HT1080 (cell line): ENCODE results near the gene TENT5C. TPM values are rescaled to one million over a fixed set of nuclear protein-coding genes. Genes with fewer than 3 reads are reported as not detected.

Experiments
- DNase-seq: peaks from one replicate; pipeline ENCODE4 v3.0.0-alpha.2; 2015; ENCODE audit warnings: low read depth
- total RNA-seq: library from RNA; depleted of rRNA; stranded (reverse); fragments of >200 nt; shearing (Covaris generic); gene quantifications from 2 replicates; pipeline ENCODE4 v1.2.3, GENCODE V29; 2014

TENT5C gene
- total RNA-seq, 1 experiment from 2014 or later, result 1.7 TPM

DNA sequence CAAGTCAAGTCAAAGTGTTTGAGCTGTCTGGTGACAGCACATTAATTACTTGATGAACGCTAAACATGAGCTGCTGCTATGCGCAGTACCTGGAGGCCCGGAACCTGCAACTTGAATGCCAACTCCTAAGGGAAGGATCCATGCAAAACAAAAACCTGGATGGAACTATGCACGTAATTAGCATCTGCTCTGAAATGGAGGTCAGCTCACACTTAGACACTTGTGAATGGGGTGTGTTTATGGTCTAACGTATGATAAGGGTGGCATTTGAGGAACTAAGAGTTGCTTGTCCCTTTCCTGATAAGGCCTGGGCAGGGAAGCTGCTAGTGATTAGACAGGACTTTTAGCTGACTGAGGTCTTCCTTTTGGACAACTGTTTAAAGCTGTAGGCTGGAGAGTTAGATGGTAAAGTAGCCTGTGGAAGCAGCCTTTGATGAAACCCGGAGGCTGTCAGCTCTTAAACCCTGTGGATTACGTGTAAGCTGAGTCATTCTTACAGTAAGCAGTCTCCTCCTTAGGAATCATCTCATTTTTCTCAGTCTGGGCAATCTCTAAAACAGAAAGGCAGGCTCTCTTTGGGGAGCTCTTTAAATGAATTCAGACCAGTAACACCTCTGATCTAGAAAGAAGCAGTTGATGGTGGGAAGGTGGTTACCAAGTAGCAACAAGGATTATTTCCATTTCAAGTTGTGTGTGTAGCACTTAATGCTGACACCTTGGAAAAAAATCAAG lies 6.8 kb downstream of the TENT5C start:
- peak; percentile 77 for DNase-seq

DNA sequence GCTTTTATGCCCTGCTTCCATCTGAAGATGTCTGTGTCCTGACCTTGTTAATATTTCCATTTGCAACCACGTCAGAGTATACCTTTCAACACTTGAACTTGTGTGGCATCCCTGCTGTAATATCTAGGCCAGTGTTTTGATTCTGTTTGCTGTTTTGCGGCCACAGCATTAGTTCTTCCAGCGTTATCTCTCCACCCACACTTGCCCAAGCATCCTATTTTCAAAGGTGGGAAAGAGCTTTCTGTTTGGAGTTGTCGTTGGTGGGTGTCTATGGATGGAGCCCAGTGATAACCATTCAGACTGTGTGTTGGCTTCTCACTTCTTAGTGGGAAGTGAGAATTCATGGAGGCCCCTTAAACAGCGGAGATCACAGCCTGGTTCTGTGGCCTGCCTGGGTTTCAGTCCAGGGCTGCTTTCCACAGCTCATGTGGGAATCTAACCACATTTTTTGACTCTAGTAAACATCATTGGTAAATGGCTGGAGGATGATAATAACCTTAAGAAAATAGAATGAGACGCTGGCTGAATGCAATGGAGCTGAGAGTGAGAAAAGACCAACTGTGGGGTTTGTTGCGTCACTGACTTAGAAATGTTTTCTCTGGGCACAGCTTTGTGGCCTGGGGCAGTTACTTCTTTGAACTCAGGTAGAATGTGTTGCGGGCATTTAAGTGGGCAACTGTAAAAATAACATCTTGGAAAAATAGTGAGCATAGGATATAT lies 7.6 kb downstream of the TENT5C start:
- no peak for DNase-seq

DNA sequence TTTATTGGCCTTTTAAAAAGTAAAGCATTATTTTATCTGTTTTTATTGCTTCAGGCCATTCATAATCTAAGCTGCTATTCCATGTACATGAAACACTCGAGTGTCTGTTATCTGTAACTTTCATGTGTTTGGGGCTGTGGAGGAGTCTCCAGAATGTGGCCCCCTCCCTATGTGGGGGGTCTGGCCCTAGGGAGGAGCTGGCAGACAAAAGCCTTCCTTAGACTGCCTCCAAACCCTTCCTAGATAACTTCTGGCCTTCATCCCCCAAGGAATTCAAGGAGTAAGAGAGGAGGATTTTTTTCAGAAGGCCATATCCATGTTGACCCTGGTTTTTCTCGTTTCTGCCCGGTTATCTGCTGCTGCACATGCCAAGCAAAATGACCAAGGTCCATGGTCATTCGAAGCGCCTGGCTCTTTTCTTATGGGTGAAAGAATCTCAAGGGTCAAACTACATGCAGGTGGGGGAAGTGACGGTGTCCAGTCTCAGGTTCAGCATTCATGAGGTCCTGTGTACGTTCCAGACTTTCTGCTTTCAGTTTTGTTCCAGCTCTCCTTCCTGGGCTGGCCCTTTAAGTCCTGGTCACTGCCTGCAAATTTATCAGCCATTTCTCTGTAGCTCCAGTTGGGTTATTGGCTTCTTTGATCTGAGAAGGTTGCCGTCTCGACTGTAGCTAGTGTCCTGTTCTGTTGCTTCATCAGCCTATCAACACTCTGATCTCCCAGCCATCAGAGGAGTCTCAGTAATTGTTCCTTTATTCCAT lies 8.3 kb downstream of the TENT5C start:
- no peak for DNase-seq

DNA sequence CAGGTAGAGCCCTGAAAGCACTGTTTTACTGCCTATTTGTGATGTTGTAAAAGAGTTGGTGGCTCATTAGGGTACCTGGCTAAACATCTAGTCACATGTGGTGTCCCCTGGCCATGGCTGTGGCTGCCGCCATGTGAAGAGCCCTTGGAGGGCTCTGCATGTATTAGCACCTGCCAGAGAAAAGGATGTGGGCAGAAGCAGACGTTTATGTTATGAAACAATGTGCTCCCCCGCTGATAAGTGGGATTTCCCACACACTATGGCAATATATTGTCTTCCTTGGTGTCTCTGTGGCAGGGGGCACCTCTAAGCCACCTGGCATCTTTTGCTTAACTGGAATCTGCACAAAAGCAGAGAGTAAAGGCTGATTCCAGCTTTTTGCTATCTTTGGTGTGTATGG lies 9.6 kb downstream of the TENT5C start:
- no peak for DNase-seq

DNA sequence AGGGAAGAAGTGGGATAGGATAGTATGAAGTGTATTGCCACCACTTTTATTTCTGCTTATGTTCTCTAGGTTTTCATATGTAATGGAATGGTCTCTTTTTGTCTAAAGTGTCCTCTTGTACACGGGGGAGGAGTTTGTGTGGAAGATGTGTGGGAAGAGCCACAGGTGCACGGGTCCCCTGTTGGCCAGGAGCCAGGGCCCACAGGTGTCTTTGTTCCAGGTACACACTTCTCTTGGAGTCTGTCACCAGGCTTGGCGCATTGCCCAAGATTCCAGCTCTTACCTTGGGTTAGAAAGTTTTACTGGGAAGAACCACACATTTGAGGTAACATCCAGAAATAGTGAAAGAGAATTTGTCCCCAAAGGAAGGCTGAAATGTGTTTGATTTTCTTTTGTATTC lies 10.5 kb downstream of the TENT5C start:
- DNase-seq, result no peak

DNA sequence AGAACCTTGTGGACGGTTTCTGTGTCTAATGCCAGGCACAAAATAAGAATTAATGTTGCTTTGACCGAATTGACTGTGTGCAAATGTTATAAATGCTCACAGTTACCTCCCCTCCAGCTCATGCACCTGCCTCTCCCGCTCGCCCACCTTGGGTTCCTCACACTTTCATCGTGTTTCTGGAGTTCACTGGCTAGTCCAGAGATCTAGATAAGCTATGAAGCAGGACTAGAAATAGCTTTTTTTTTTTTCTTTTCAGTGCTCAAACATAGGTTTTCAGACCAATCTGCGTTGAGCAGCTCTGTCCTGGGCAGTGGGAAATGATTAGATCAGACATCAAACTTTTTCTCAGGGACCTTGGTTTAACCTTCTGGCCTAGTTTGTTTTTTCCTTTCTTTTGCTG lies 11.1 kb downstream of the TENT5C start:
- no peak for DNase-seq

DNA sequence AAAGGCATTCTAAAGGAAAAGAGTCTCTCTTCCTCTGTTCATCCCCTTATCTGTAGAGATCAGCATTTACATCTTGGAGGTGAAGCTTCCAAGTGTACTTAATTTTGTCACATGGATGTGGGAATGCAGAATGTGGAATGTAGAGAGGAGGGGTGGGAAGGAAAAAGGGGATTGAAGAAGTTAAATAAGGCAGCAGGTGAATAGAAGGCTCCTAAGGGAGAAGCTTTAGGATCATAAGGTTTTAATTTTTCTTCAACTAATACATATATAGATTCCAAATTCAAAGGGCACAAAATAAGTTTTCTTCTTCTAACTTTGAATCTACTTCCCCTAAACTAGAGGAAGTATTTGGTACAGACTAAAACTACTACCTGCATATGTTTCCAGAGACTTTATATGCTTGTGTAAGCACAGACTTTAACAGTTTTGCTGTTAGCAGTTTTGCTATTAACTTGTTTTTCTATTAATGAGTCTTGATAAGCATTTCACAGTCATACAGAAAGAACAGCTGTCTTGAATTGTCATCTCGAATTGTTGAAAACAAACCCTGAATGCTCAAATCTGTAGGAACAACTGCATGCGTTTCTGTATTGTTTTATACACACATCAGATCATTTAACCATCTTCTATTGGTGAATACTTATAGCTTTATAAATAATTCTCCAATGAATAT lies 12.7 kb downstream of the TENT5C start:
- no peak for DNase-seq

DNA sequence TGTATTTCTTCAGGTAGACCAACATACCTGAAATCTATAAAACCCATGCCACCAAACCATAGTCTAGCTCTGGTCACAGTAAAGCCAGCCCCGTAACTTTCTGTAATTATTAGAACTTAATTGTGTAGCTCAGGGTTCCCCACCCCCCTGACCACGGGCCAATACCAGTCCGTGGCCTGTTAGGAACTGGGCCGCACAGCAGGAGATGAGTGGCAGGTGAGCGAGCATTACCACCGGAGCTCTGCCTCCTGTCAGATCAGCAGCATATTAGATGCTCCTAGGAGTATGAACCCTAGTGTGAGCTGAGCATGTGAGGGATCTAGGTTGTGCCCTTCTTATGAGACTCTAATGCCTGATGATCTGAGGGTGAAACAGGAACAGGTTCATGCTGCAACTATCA lies 14.6 kb downstream of the TENT5C start:
- no peak for DNase-seq

DNA sequence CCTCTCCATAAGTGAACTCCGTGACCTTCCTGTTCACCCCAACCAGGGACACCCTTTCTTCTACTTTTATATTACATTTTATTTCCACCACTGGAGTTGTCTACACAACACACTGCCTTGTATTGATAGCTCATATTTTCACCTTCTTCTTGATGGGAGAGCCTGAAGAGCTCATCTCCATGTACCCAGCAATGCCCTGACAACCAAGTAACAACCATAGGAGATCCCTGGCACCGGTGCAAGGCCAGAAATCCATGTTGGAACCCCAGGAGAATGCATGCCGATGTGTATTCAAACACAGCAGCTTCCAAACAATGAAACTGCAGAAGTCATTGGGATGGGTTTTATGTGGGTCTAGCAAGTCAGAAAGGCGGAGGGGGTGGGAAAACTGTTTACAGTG lies 15.5 kb downstream of the TENT5C start:
- DNase-seq, result no peak

DNA sequence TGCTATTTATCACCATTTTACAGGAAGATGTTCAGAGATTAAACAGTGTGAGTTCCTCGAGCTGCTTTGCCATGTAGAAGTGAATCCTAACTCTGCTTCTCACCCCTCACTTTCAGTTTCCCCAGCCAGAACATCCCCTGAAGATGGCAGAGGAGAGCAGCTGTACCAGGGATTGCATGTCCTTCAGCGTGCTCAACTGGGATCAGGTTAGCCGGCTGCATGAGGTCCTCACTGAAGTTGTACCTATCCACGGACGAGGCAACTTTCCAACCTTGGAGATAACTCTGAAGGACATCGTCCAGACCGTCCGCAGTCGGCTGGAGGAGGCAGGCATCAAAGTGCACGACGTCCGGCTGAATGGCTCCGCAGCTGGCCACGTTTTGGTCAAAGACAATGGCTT lies 16.9 kb downstream of the TENT5C start:
- DNase-seq, result no peak

DNA sequence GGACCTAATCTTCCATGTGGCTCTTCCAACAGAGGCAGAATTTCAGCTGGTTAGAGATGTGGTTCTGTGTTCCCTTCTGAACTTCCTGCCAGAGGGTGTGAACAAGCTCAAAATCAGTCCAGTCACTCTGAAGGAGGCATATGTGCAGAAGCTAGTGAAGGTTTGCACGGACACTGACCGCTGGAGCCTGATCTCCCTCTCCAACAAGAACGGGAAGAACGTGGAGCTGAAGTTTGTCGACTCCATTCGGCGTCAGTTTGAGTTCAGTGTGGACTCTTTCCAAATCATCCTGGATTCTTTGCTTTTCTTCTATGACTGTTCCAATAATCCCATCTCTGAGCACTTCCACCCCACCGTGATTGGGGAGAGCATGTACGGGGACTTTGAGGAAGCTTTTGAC lies 17.3 kb downstream of the TENT5C start:
- DNase-seq, result no peak

DNA sequence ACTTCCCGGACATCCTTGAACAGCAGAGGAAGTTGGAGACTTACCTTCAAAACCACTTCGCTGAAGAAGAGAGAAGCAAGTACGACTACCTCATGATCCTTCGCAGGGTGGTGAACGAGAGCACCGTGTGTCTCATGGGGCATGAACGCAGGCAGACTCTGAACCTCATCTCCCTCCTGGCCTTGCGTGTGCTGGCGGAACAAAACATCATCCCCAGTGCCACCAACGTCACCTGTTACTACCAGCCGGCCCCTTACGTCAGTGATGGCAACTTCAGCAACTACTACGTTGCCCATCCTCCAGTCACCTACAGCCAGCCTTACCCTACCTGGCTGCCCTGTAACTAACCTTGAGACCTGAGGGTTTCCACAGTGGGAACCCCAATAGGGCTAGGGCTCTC lies 17.9 kb downstream of the TENT5C start:
- no peak for DNase-seq

DNA sequence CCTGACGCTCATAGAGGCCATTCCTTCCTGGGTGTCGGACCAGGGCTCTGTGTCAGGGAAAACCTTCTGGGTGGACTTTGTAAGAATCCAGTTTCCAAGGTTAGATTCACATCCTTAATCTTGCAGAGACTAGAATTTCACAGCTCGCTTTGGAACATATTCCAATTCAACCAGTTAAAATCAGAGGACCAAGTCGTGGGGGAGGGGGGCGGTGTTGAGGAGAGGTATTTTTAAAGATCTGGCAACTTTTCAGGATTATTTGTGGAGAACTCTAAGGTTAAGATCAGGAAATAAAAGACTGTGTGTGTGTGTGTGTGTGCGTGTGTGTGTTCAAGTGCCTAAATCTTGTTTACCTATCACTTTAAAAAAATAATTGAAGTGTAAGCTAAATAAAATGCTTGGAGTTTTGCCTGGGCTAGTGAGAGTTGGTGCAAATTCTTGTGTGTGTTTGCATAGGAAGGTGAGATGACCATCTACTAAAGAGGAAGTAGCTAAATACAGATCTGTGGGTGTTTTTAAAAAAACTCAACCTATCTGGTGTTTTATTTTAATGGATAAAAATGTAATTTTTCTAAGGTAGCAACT lies 21.8 kb downstream of the TENT5C start:
- DNase-seq, result no peak

DNA sequence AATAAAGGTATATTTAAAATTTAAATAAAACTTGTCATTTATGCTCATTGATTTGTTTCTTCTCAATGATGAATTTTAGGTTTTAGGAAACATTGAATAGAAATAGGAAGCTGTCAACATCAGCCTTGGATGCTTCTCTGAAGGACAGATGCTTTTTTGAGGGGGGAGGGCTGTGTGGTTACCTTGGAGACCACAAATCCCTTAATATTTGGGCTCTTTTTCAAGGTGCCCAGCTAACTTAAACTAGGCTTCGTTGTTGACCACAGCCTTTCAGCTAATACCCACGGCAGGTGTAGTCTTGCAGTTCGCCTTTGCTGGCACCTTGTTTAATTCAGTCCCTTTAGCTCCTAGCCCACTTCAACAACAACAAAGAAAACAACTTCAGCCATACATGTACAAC lies 22.5 kb downstream of the TENT5C start:
- no peak for DNase-seq

DNA sequence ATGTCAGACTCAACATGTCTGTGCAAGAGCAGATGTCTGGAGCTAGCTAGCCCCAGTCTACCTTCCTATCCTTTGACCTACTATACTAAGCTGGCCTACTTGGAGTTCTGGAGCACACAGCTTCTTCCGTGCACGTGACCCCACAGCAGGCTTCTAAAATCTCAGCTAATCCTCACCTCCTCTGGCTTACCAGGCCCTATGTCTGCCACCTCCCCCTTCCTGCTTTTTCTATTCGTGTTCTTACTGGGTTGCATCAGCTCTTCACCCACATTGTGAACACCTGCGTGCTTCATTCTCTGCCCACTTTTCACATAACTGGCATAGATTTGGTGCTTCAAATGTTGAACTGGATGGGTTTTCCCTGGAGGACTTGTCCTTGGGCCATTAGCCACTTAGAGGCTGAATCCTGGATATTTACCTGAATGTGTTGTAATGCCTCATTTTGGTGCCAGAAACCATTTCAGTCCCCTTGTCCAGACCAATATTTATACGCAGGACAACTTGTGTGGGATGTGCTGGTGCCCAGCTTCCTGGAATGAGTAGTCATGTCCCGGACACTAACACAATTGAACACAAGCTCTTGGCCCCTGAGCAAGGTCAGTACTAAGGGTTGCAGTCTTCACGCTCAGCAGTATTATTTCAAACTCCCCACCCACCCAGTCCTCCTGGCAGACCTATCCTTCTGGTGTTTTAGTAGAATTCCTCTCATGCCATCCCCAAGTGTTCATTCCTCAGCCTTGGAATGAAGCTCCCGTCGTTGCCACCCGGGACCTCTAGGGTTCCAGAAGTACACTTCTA lies 24.0 kb downstream of the TENT5C start:
- DNase-seq, result no peak

DNA sequence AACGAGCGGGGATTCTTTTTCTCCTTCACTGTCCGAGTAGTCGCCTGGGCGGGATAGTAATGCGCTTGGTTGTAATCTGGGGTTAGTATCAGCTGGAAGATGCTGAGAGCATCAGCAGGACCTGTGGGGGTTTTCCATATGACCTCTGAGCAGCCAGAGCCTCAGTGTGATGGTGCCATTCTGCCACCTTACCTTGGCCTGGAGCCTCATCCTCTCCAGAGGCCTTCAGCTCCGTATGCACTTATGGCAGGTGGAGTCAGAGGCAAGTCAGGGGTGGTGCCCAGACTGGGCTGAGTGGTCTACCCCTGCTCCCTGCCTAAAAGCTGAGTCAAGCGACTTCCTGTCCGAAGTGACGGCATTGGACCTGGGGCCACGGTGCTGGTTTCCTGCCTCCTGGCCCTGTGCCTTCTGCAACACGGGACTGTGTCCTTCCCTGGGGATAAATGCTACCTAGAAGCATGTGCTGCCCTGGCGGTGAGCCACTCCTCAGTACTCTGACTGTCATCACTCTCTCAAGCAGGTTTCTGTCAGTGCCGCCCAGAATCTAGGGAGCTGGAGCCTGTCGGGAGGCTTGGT lies 24.7 kb downstream of the TENT5C start:
- DNase-seq, result peak; percentile 33

DNA sequence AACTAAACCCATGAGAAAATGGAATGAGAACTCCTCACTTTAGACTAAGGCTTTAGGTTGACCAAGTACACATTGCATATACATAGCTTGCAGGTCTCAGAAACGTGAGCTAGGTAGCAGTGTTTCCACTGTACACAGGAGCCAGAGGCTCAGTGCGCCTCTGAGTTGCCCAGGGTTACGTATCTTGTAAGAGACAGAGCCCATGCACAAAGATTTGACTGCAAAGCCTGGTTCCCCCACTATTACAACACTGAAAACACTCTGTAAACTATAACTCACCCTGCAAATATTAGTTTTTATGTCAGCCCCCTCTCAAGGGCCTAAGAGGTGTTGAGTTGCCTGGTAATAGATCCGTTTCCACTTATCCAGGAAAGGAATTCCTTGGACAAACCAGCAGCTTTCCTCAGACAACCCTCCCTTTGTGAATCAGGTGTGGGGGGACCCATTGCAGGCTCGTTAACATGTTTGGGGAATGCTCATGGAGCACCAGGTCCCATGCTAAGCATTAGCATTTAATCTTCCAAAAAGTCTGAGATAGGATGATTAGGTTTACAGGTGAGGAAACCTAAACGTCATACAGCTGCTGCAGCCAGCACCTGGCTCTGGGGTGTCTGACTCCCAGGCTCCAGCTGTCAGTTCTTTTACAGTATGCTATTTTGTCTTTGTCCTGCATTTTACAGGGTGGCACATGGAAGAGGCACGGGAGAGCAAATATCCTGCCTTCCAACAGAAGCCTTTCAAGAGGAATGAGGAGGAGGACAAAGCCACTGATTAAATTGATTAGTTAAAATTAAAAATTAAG lies 25.7 kb downstream of the TENT5C start:
- DNase-seq, result no peak

DNA sequence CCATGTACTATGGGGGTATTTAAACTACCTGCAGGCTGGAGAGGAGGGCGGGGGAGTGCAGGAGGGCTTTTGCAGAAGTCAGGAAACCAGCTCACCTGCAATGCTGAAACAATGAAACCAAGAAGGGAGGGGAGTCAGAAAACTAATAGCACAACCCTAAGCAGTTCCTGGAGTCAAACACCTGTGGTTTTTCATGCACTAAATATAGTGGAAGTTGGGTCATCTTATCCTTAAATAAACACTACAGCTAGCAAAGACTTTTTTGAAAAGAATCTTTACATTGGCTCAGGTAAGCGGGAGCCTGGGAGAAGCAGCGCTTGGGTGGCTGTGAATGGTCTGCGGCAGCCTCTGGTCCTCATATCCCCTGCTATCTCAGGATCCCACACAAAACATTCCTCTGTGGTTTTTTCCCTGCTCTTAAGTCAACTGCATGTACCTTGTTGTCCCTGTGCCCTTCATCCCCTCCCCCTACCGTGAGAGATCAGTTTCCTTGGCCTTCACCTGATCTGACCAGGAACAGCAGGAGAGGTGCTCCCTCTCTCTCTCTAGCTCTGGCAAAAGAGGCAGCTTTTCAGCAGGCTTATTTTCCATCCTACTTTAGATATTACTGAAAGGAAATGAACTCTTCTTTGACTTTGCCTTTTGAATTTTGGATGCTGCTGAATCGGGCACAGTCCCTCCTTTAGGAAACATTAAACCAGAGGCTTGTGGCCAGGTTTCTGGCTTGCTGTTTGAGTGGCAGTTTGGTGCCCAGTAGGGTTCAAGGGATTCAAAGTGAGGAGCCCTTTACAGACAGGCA lies 26.6 kb downstream of the TENT5C start:
- DNase-seq, result no peak

DNA sequence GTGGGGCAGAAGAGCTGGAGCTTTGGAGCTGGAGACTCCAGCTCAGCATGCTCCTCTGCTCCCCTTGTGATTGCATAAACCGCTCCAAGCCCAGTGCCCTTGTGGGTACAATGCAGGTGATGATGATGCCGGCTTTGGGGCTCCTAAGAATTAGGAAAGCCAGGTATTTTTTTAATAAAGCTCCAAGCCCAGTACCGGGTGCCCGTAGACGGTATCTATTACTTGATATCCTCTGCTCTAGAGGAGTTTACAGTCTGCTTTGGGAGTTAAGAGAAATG lies 27.2 kb downstream of the TENT5C start:
- no peak for DNase-seq
